Neural cell (in vitro differentiated cells): ENCODE data around the gene PERM1. TPM values are rescaled to one million over a fixed set of nuclear protein-coding genes. Genes with fewer than 3 reads are reported as not detected.

Experiments used
- H2AFZ ChIP-seq: fragments of 200-600, 300-800 bp; sonication (generic), shearing (Covaris generic); 2 replicates; pipeline ENCODE4 v1.6.0; 2014; ENCODE audit warnings: low read depth, mild to moderate bottlenecking, antibody characterized with exemption, low read length, moderate library complexity
- H3F3A ChIP-seq: fragments of 200-600 bp; shearing (Covaris generic); 2 replicates; pipeline ENCODE4 v1.6.1; 2016; ENCODE audit warnings: mild to moderate bottlenecking, moderate library complexity, mixed read lengths, antibody characterized with exemption, low read length; ENCODE audit not compliant: insufficient read depth, poor library complexity, severe bottlenecking
- H3K27ac ChIP-seq: fragments of 200-600, 300-800 bp; sonication (generic), shearing (Covaris generic); 2 replicates; pipeline ENCODE4 v1.5.1; 2014; ENCODE audit warnings: mild to moderate bottlenecking, low read length, moderate library complexity
- H3K27me3 ChIP-seq: fragments of 300-800, 200-600 bp; sonication (generic), shearing (Covaris generic); 2 replicates; pipeline ENCODE4 v1.6.0; 2014; ENCODE audit warnings: mild to moderate bottlenecking, low read depth, low read length, moderate library complexity; ENCODE audit not compliant: insufficient read depth
- H3K36me3 ChIP-seq: fragments of 300-800, 200-600 bp; sonication (generic), shearing (Covaris generic); 2 replicates; pipeline ENCODE4 v1.5.1; 2014; ENCODE audit warnings: mild to moderate bottlenecking, antibody characterized with exemption, low read length, moderate library complexity; ENCODE audit not compliant: insufficient read depth
- H3K4me2 ChIP-seq: fragments of 300-800, 200-600 bp; sonication (generic), shearing (Covaris generic); 2 replicates; pipeline ENCODE4 v1.6.0; 2014; ENCODE audit warnings: mild to moderate bottlenecking, low read length
- H3K4me3 ChIP-seq: fragments of 300-800, 200-600 bp; sonication (generic), shearing (Covaris generic); 2 replicates; pipeline ENCODE4 v1.5.1; 2014; ENCODE audit warnings: mild to moderate bottlenecking, low read length, moderate library complexity
- H3K79me2 ChIP-seq: fragments of 200-600 bp; shearing (Covaris generic); replicated peaks from 2 replicates; pipeline ENCODE4 v1.6.0; 2014; ENCODE audit warnings: mild to moderate bottlenecking, low read length, moderate library complexity; ENCODE audit not compliant: insufficient read depth
- H3K9ac ChIP-seq: fragments of 300-800, 200-600 bp; sonication (generic), shearing (Covaris generic); 2 replicates; pipeline ENCODE4 v1.6.1; 2016; ENCODE audit warnings: mild to moderate bottlenecking, low read length, mixed read lengths
- H3K9me2 ChIP-seq: fragments of 200-600 bp; shearing (Covaris generic); 2 replicates; pipeline ENCODE4 v1.6.1; 2016; ENCODE audit warnings: mild to moderate bottlenecking, low read length, mixed read lengths; ENCODE audit not compliant: insufficient read depth
- H3K9me3 ChIP-seq: fragments of 200-600, 300-800 bp; sonication (generic), shearing (Covaris generic); 2 replicates; pipeline ENCODE4 v1.6.1; 2016; ENCODE audit warnings: mild to moderate bottlenecking, mixed run types, low read length, moderate library complexity, mixed read lengths
- H4K20me1 ChIP-seq: fragments of 200-600 bp; shearing (Covaris generic); 2 replicates; pipeline ENCODE4 v1.6.1; 2016; ENCODE audit warnings: mild to moderate bottlenecking, mixed run types; ENCODE audit not compliant: insufficient read depth
- CTCF ChIP-seq: fragments of 450-650 bp; IDR thresholded peaks from 2 replicates; pipeline ENCODE4 v1.5.1; 2014; ENCODE audit warnings: antibody characterized with exemption, mild to moderate bottlenecking, moderate library complexity; ENCODE audit not compliant: poor library complexity, severe bottlenecking
- EP300 ChIP-seq: fragments of 450-650 bp; conservative IDR thresholded peaks from 2 replicates; pipeline ENCODE4 v1.6.1; 2014; ENCODE audit warnings: antibody characterized with exemption, mild to moderate bottlenecking, moderate library complexity; ENCODE audit not compliant: poor library complexity, severe bottlenecking
- EZH2 ChIP-seq: fragments of 200-600, 300-800 bp; shearing (Covaris generic), sonication (generic); IDR thresholded peaks from 2 replicates; pipeline ENCODE4 v1.6.1; 2014; ENCODE audit warnings: antibody characterized with exemption, low read length, borderline replicate concordance, mild to moderate bottlenecking; ENCODE audit not compliant: insufficient read depth, poor library complexity, severe bottlenecking
- MXI1 ChIP-seq: fragments of 450-650 bp; conservative IDR thresholded peaks from 2 replicates; pipeline ENCODE4 v1.6.1; 2014; ENCODE audit warnings: antibody characterized with exemption, mild to moderate bottlenecking; ENCODE audit not compliant: poor library complexity, severe bottlenecking
- POLR2AphosphoS5 ChIP-seq: IDR thresholded peaks from 2 replicates; pipeline ENCODE4 v1.6.1; 2012
- RAD21 ChIP-seq: fragments of 450-650 bp; conservative IDR thresholded peaks from 2 replicates; pipeline ENCODE4 v1.6.1; 2014; ENCODE audit warnings: antibody characterized with exemption, mild to moderate bottlenecking, moderate library complexity
- REST ChIP-seq: IDR thresholded peaks from 2 replicates; pipeline ENCODE4 v1.6.1; 2012; ENCODE audit warnings: borderline replicate concordance
- SMC3 ChIP-seq: fragments of 450-650 bp; conservative IDR thresholded peaks from 2 replicates; pipeline ENCODE4 v1.6.1; 2014; ENCODE audit warnings: antibody characterized with exemption, mild to moderate bottlenecking, moderate library complexity; ENCODE audit not compliant: poor library complexity
- TAF1 ChIP-seq: IDR thresholded peaks from 2 replicates; pipeline ENCODE4 v1.6.1; 2012; ENCODE audit warnings: low read depth
- polyA plus RNA-seq: library from polyadenylated mRNA; depleted of rRNA; stranded (reverse); fragments of >200 nt; gene quantifications from 2 replicates; pipeline ENCODE4 v1.2.3, GENCODE V29; 2014

The PERM1 gene
- polyA plus RNA-seq, 1 donor from 2014 or later: not detected

GRCh38 chr1:984476-984814, 2.6 kb upstream of the PERM1 start:
- Histone ChIP-seq H4K20me1 (no peaks in the 10 kb centered on the region), H3K27me3 (no peaks in the 10 kb centered on the region), H3K9me3 (no peaks in the 10 kb centered on the region), H3K4me2 (no peak overlapping the region), H2AFZ (no peak overlapping the region), H3K9me2 (no peaks in the 10 kb centered on the region), H3K36me3 (no peaks in the 10 kb centered on the region), H3F3A (no peaks in the 10 kb centered on the region), H3K9ac (no peak overlapping the region), H3K4me3 (peak overlapping the region; percentile 40), H3K79me2 (no peaks in the 10 kb centered on the region), H3K27ac (no peak overlapping the region)
- TF ChIP-seq REST: no peak
- TF ChIP-seq POLR2AphosphoS5: no peak
- TF ChIP-seq RAD21: no peak
- TF ChIP-seq EZH2: no peak
- no peak for TF ChIP-seq CTCF
- no peak for TF ChIP-seq EP300
- TF ChIP-seq SMC3: no peak
- TF ChIP-seq MXI1: no peak
- TF ChIP-seq TAF1: no peak

GRCh38 chr1:983798-984475, 2.0 kb upstream of the PERM1 start:
- Histone ChIP-seq H3K27me3 (no peaks in the 10 kb centered on the region), H3K9me2 (no peaks in the 10 kb centered on the region), H2AFZ (no peak overlapping the region), H3K9ac (no peak overlapping the region), H3K27ac (no peak overlapping the region), H3F3A (no peaks in the 10 kb centered on the region), H3K79me2 (no peaks in the 10 kb centered on the region), H3K4me3 (peak overlapping the region; percentile 40), H3K9me3 (no peaks in the 10 kb centered on the region), H4K20me1 (no peaks in the 10 kb centered on the region), H3K36me3 (no peaks in the 10 kb centered on the region), H3K4me2 (no peak overlapping the region)
- TF ChIP-seq CTCF (peak; percentile 66), EP300 (no peak), SMC3 (peak; percentile 67), TAF1 (no peak), RAD21 (peak; percentile 72)
